ENCODE results near the gene ACBD6.
"Not testable (repeated sequence)": the region's sequence is repeated elsewhere in the genome, so short reads cannot be mapped to it uniquely, and the experiment has no call there.

ACBD6 gene

GRCh38 chr1:180408128-180408527, 94.2 kb downstream of the ACBD6 start:
- DNase-seq, result not testable (repeated sequence)

- DNase-seq, result no peak
These were observed 95.3 kb downstream of the ACBD6 start for GRCh38 chr1:180407051-180407450.

GRCh38 chr1:180402551-180402950, 99.8 kb downstream of the ACBD6 start:
- DNase-seq, result no peak

- no peak for DNase-seq
These were observed 100.4 kb downstream of the ACBD6 start for GRCh38 chr1:180402001-180402400.

- no peak for DNase-seq
These were observed 105.2 kb downstream of the ACBD6 start for GRCh38 chr1:180397175-180397574.

GRCh38 chr1:180392427-180393145, 109.8 kb downstream of the ACBD6 start:
- no peak for DNase-seq

GRCh38 chr1:180392020-180392419, 110.4 kb downstream of the ACBD6 start:
- no peak for DNase-seq

- DNase-seq, result no peak
These were observed 115.0 kb downstream of the ACBD6 start for GRCh38 chr1:180387413-180387812.

- DNase-seq, result no peak
These were observed 115.5 kb downstream of the ACBD6 start for GRCh38 chr1:180386745-180387367.

GRCh38 chr1:180385144-180385543, 117.2 kb downstream of the ACBD6 start:
- DNase-seq, result no peak

GRCh38 chr1:180384286-180385005, 117.9 kb downstream of the ACBD6 start:
- DNase-seq, result no peak

GRCh38 chr1:180382326-180383115, 119.9 kb downstream of the ACBD6 start:
- DNase-seq, result no peak

- DNase-seq, result no peak
These were observed 121.2 kb downstream of the ACBD6 start for GRCh38 chr1:180381184-180381580.

- DNase-seq, result no peak
These were observed 121.9 kb downstream of the ACBD6 start for GRCh38 chr1:180380259-180381183.

GRCh38 chr1:180376800-180377199, 125.6 kb downstream of the ACBD6 start:
- DNase-seq, result no peak

- no peak for DNase-seq
These were observed 126.1 kb downstream of the ACBD6 start for GRCh38 chr1:180376253-180376652.

GRCh38 chr1:180372728-180373127, 129.6 kb downstream of the ACBD6 start:
- no peak for DNase-seq

GRCh38 chr1:180370597-180370996, 131.8 kb downstream of the ACBD6 start:
- DNase-seq, result no peak

GRCh38 chr1:180370188-180370587, 132.2 kb downstream of the ACBD6 start:
- no peak for DNase-seq

GRCh38 chr1:180369061-180369460, 133.3 kb downstream of the ACBD6 start:
- no peak for DNase-seq

GRCh38 chr1:180366371-180367068, 135.9 kb downstream of the ACBD6 start:
- DNase-seq, result no peak
